Heart right ventricle (tissue), 16 donors: ENCODE measurements around the gene UTF1. TPM values are rescaled to one million over a fixed set of nuclear protein-coding genes. Genes with fewer than 3 reads are reported as not detected.

Source experiments
- ATAC-seq, 8 donors: fragments of 200-7000 bp; cut with Tn5 transposase; one replicate each; pipeline ENCODE4 v1.9.1; 2020; ENCODE audit warnings: mild to moderate bottlenecking in 8 of 8, moderate library complexity in 8 of 8, moderate number of reproducible peaks in 1 of 8
- DNase-seq, 2 donors: peaks; one replicate each; pipeline ENCODE4 v3.0.0-alpha.2; 2020
- H3K27ac ChIP-seq, 10 donors: fragments of 200-600 bp; sonication (generic) in 2 of 10; one replicate each; pipeline versions ENCODE4 v1.5.0 to v1.8.0; 2020 to 2022; ENCODE audit warnings: mild to moderate bottlenecking in 3 of 10
- H3K27me3 ChIP-seq, 7 donors: fragments of 200-600 bp; one replicate each; pipeline ENCODE4 v1.8.0; 2021 to 2022; ENCODE audit warnings: mild to moderate bottlenecking in 2 of 7
- H3K36me3 ChIP-seq, 9 donors: fragments of 200-600 bp; sonication (generic) in 1 of 9; one replicate each; pipeline versions ENCODE4 v1.5.0 to v1.8.0; 2020 to 2022; ENCODE audit warnings: mild to moderate bottlenecking in 2 of 9
- H3K4me1 ChIP-seq, 9 donors: fragments of 200-600 bp; sonication (generic) in 1 of 9; one replicate each; pipeline versions ENCODE4 v1.5.0 to v1.8.0; 2020 to 2022; ENCODE audit warnings: mild to moderate bottlenecking in 4 of 9
- H3K4me3 ChIP-seq, 10 donors: fragments of 200-600 bp; sonication (generic) in 2 of 10; one replicate each; pipeline versions ENCODE4 v1.5.0 to v1.8.0; 2020 to 2022; ENCODE audit warnings: mild to moderate bottlenecking in 7 of 10, moderate library complexity in 2 of 10
- H3K9me3 ChIP-seq, 11 donors: fragments of 200-600 bp in 10 of 11; sonication (generic) in 2 of 11; one replicate each; pipeline versions ENCODE4 v1.5.0 to v1.8.0; 2013 to 2022; ENCODE audit warnings: mild to moderate bottlenecking in 2 of 11, control low read depth in 1 of 11, moderate library complexity in 1 of 11
- WGBS, 2 donors: extraction: QIAGEN DNeasy Blood & Tissue Kit; methylation state at CpG; one replicate each; pipeline ENCODE4 v1.1.7; 2013; ENCODE audit warnings: inconsistent platforms in 1 of 2; 5-methylcytosine and 5-hydroxymethylcytosine counted together
- intact Hi-C, 10 donors: fragments of 100-400 bp; cut with DNase I; formaldehyde crosslinking; loops; one replicate each; pipeline versions ENCODE4 v1.11.1 to v1.14.2; 2022
- polyA plus RNA-seq, 2 donors: library from polyadenylated mRNA; stranded (reverse); fragments of 200-250 nt; gene quantifications; one replicate each; pipeline ENCODE4 v1.2.3, GENCODE V29; 2013
- total RNA-seq, 10 donors: library from RNA; stranded (reverse); fragmentation: NEBNext Ultra II Directional in 3 of 10; extraction: Animal tissue kit (Norgen Biotek cat#: 25700) in 3 of 10; gene quantifications; one replicate each; pipeline versions ENCODE4 v1.2.1 to v1.2.4, GENCODE V29; 2021 to 2023
- TF ChIP-seq, protein P1 (sequence below), 9 donors: fragments of 200-600 bp; sonication (generic) in 2 of 9; IDR thresholded peaks; one replicate each; pipeline versions ENCODE4 v1.5.0 to v1.8.0; 2021 to 2022; ENCODE audit warnings: antibody characterized with exemption in 9 of 9, mild to moderate bottlenecking in 5 of 9, moderate library complexity in 1 of 9
- donor health status: Arrhythmogenic right ventricular cardiomyopathy.
- donor health status: ischemic (EF 13 %, LVEDD 7.1; RV severe dilation, severe dysfunction).
- donor health status: healthy with polysubstance abuse.
- donor health status: DM: no; HTN: yes; CAD: no.
- donor health status: DM: no; HTN: no; CAD: no.
- donor health status: ischemic (EF 25% LVEDD 6.9; RV normal size, moderate dysfunction).
- donor health status: ischemic (EF 25% LVEDD 5.7; RV mildly dilated, moderate dysfunction).
- donor health status: healthy.
- donor health status: DM: yes; HTN: yes; CAD: no.
- donor health status: Ischemic cardiomyopathy.
- donor health status: ischemic (EF 35%, LVEDD 5.7; RV mildly dilated, moderate dysfunction).
- donor health status: nonischemic (EF 11% LVEDD 7.7; RV severe dilation, severe dysfunction).
- donor health status: DM: yes; HTN: yes; CAD: no.
- donor health status: PGD.
- donor health status: ischemic (EF 29% LVEDD 5.4; RV normal size, mild dysfunction).
- donor health status: nonischemic (EF 23%, LVEDD 6.1; RV moderate dilation, normal function).

UTF1 gene
- total and polyA plus RNA-seq, 12 donors = not detected

DNA sequence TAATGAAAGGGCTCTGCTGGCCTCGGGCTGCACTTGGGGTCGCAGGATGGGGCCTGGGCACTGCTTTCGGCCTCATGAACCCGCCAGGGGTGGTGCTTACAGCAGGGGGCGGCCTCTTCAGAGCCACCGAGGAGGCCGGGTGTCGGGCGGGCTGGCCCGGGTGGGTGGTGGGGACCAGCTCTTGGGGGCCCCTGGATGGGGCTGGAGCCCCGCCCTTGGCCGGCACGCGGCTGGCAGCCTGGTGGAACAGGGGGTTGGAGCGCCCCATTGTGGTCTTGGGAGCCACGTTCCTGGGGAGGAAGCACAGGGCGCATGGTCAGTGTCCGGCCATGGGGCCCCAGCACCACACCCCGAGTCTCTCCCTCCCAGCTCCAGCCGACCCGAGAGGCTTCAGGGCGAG is 37.8 kb downstream of the UTF1 start:
- ATAC-seq = no peak
- peaks cover 0 to 14% (median 0%) of the 10 kb centered on the region in 9 donors for H3K4me1 ChIP-seq
- intact Hi-C loops = no loop called here
- TF ChIP-seq, protein P1, sequence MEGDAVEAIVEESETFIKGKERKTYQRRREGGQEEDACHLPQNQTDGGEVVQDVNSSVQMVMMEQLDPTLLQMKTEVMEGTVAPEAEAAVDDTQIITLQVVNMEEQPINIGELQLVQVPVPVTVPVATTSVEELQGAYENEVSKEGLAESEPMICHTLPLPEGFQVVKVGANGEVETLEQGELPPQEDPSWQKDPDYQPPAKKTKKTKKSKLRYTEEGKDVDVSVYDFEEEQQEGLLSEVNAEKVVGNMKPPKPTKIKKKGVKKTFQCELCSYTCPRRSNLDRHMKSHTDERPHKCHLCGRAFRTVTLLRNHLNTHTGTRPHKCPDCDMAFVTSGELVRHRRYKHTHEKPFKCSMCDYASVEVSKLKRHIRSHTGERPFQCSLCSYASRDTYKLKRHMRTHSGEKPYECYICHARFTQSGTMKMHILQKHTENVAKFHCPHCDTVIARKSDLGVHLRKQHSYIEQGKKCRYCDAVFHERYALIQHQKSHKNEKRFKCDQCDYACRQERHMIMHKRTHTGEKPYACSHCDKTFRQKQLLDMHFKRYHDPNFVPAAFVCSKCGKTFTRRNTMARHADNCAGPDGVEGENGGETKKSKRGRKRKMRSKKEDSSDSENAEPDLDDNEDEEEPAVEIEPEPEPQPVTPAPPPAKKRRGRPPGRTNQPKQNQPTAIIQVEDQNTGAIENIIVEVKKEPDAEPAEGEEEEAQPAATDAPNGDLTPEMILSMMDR (IDR thresholded peaks at IDR 0.05) = no peak
- no peak for DNase-seq
- no peak overlapping the region for H3K27ac ChIP-seq
- H3K27me3 ChIP-seq = no peaks in the 10 kb centered on the region
- no peak overlapping the region for H3K4me3 ChIP-seq
- no peaks in the 10 kb centered on the region for H3K9me3 ChIP-seq
- H3K36me3 ChIP-seq = peaks cover 0 to 59% (median 0%) of the 10 kb centered on the region in 9 donors
- 88 to 89% methylated on average over 19 to 22 of the region's 22 CpGs for WGBS, 2 donors

DNA sequence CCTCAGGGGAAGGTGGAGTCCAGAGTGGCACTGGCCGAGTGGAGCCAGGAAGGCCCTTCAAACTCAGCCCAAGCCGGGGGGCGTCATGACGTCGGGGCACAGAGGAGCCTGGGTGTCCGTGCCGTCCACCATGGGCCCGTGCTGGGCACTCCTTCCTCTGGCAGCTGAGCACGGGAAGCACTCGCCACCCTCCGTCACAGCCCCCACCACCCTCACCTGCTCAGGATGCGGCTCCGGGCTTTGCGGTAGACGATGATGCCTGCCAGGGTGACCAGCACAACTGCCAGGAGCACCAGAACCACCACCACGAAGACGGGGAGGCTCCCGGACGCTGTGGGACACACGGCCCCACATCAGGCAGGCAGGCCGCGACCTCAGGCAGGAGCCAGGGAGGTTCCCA is 38.5 kb downstream of the UTF1 start:
- Histone ChIP-seq H3K4me3 (no peak overlapping the region), H3K4me1 (peaks cover 0 to 11% (median 0%) of the 10 kb centered on the region in 9 donors), H3K9me3 (no peaks in the 10 kb centered on the region), H3K27ac (no peak overlapping the region), H3K27me3 (no peaks in the 10 kb centered on the region), H3K36me3 (peaks cover 0 to 64% (median 0%) of the 10 kb centered on the region in 9 donors)
- DNase-seq (no peak), ATAC-seq (no peak)
- intact Hi-C loops = no loop called here
- WGBS, 2 donors = 91 to 96% methylated on average over 22 of the region's 22 CpGs
- TF ChIP-seq, protein P1 (IDR thresholded peaks at IDR 0.05) = no peak

- ATAC-seq (no peak), DNase-seq (no peak)
- WGBS, 2 donors = 88 to 90% methylated on average over 24 to 26 of the region's 26 CpGs
- peaks cover 0 to 70% (median 0%) of the 10 kb centered on the region in 9 donors for H3K36me3 ChIP-seq
- no peak overlapping the region for H3K27ac ChIP-seq
- TF ChIP-seq, protein P1 (IDR thresholded peaks at IDR 0.05) = no peak
- H3K27me3 ChIP-seq = peaks cover 0 to 4% (median 0%) of the 10 kb centered on the region in 7 donors
- no peaks in the 10 kb centered on the region for H3K9me3 ChIP-seq
- intact Hi-C loops = no loop called here
- H3K4me3 ChIP-seq = no peak overlapping the region
- H3K4me1 ChIP-seq = peaks cover 0 to 2% (median 0%) of the 10 kb centered on the region in 9 donors
These were observed 39.4 kb downstream of the UTF1 start for GRCh38 chr10:133269367-133269766.

- ATAC-seq (no peak), DNase-seq (no peak)
- peaks cover 0 to 12% (median 7%) of the 10 kb centered on the region in 7 donors for H3K27me3 ChIP-seq
- H3K4me3 ChIP-seq = no peak overlapping the region
- H3K27ac ChIP-seq = no peak overlapping the region
- WGBS, 2 donors = 92 to 93% methylated on average over 20 of the region's 20 CpGs
- H3K4me1 ChIP-seq = peaks cover 0 to 8% (median 0%) of the 10 kb centered on the region in 9 donors
- intact Hi-C loops = no loop called here
- no peaks in the 10 kb centered on the region for H3K9me3 ChIP-seq
- TF ChIP-seq, protein P1 (IDR thresholded peaks at IDR 0.05) = no peak
- peaks cover 0 to 70% (median 0%) of the 10 kb centered on the region in 9 donors for H3K36me3 ChIP-seq
These were observed 40.2 kb downstream of the UTF1 start for GRCh38 chr10:133270204-133270603.
